ENCODE measurements around the gene PRKACA. TPM values are rescaled to one million over a fixed set of nuclear protein-coding genes. Genes with fewer than 3 reads are reported as not detected.
"Not testable (repeated sequence)": the region's sequence is repeated elsewhere in the genome, so short reads cannot be mapped to it uniquely, and the experiment has no call there.

The PRKACA gene
- polyA plus RNA-seq, 4 donors: 90.6 to 106 (median 99.0) TPM

DNA sequence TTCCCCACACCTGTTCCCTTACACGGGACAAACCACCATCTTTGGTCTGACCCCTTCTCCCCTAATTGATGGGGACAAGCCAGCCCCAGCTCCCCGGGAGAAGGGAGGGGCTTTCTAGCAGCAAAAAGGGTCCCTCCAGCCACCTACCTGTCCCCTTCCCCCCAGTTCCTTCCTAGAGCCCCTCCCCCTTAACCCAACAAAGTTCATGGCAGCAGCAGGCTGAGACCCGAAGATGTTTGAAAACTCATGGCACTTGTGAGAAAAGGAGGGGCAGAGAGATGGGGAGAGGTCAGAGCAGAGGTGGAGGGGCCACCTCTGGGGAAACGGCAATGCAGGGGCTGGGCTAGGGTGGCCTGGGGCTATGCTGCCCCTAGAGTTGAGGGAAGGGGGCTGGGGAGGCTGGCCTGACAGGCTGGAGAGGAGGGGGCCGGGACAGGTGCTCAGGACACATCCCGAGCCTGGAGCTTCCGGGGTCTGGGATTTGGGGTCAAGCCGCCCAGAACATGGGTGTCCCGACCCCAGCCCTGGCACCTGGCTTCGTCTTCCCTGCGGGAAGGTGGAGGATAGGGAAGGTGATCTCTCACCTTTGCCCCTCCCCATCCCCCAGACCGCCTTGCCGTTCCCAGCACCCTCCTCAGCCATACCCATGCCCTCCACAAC is 31.3 kb upstream of the PRKACA start:
- no peak for DNase-seq (ENCODE audit: low read depth in 4 of 4, low spot score in 3 of 4)

DNA sequence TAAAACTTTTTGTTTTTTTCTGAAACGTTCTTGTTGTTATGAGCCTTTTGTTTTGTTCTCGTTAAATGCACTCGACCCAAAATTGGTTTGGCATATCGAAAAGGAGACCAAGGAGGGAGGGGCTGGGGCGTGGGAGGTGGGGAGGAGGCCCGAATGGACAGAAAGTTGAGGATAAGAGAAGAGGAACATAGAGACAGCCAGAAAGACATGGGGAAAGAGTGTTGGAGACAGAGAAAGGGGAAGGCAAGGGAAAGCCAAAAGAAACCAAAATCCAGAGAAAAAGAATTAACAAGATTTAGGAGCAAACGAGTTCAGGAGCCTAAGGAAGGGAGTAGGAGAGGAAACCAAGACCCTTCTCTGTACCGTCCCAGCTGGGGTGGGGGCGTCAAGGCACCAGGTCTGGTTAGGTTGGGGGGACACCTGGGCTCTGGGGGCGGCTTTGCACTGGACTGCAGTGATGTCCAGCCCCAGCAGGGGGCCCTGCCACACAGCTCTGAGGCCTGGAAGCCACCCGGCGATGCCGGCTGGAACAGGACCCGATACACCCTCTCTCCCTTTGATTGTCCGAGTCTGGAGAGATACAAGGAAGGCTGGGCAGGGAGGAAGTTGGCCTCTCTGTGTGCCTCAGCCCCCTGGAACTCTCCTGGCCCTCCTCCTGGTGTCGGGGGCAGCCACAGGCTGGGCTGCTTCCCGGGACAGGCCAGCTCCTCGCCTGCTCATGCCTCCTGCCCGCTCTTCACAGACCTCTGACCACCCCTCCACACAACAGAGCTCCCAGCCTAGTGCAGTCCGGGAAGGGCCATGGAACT is 30.4 kb upstream of the PRKACA start:
- DNase-seq (ENCODE audit: low read depth in 4 of 4, low spot score in 3 of 4): peak in 1 of 4 donors; percentile 64

DNA sequence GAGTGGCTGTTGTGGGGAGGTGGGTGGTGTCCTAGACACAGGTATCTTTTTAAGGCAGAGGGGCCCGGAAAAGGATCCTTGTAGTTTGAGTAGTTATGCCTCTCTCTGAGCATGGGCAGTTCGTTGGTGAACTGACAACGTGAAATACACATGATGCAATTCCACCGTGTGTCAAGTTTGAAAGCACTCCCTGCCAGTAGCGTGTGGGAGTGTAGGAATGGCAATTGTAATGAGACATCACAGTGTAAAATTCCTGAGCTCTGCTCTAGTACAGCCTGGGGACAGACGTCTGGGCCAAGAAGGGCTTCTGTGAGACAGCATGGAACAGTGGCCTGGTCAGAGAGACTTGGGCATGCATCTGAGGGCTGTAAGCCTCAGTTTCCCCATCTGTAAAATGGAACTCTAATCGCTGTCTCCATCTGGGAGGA is 29.2 kb upstream of the PRKACA start:
- no peak for DNase-seq (ENCODE audit: low read depth in 4 of 4, low spot score in 3 of 4)

GRCh38 chr19:14146169-14146568 is 28.6 kb upstream of the PRKACA start:
- DNase-seq (ENCODE audit: low read depth in 4 of 4, low spot score in 3 of 4): not testable (repeated sequence)

- DNase-seq (ENCODE audit: low read depth in 4 of 4, low spot score in 3 of 4): no peak
Measured at GRCh38 chr19:14145381-14145780, 27.8 kb upstream of the PRKACA start.

- no peak for DNase-seq (ENCODE audit: low read depth in 4 of 4, low spot score in 3 of 4)
Measured at GRCh38 chr19:14142262-14143190, 25.0 kb upstream of the PRKACA start.

GRCh38 chr19:14141041-14141440 is 23.5 kb upstream of the PRKACA start:
- no peak for DNase-seq (ENCODE audit: low read depth in 4 of 4, low spot score in 3 of 4)

DNA sequence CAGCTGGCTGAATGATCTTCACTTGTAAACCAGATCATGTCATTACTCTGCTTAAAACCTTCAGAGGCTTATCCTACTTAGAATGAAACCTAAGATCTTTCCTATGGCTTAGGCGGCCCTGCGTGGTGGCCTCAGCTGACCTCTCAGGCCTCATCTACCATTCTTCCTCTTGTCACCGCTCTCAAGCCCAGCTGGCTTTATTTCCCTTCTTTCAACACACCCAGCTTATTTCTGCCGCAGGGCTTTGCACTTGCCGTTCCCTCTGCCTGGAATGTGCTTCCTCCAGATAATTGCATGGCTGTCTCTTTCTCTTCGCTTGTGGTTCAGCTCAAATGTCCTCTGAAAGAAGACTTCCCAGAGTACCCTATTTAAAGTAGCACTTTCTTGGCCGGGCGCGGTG is 22.4 kb upstream of the PRKACA start:
- no peak for DNase-seq (ENCODE audit: low read depth in 4 of 4, low spot score in 3 of 4)

- no peak for DNase-seq (ENCODE audit: low read depth in 4 of 4, low spot score in 3 of 4)
Measured at GRCh38 chr19:14138576-14139265, 21.2 kb upstream of the PRKACA start.

DNA sequence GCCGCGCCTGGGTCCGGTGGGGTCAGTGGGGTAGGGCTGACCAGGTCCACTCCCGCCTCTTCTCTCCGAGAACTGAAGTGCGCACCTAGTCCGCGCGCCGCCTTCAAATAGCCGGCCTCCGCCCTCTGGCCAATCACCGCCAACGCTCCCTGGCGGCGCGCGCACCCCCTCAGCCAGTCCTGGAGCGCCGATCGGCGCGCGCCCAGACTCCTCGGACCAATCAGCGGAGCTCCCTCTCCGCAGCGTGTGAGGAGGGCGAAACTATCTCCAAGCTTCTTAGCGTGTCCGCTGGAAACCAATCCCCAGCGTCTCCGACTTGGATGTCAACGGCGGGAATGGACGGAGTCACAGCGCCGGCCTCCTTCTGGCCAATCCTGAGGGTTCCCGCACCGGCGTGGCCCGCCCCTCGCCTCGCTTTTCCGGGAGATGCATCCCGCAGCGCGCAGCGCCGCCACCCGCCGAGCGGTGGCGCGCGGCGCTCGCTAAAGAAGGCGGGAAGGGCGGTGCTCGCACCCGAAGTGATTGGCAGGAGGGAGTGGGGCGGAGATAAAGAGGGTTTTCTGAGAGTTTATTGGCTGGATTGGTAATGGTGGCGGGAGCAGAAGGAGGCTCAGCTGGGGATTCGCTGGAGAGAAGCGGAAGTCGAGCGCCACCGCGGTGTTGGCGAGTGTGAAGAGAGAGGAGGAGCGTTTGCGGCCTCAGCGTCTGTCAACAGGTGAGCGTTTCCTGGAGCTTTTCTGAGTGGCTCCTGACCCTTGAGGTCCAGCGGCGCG is 19.1 kb upstream of the PRKACA start, which contains the start of gene ASF1B:
ASF1B (minus strand) TSS at position 81 of the 773 bp plus-strand sequence. CDS start 133 bp downstream, outside the sequence.
- DNase-seq (ENCODE audit: low read depth in 4 of 4, low spot score in 3 of 4): peak; percentile 98 to 99 (median 98)

- DNase-seq (ENCODE audit: low read depth in 4 of 4, low spot score in 3 of 4): no peak
Measured at GRCh38 chr19:14135985-14136508, 18.5 kb upstream of the PRKACA start.

DNA sequence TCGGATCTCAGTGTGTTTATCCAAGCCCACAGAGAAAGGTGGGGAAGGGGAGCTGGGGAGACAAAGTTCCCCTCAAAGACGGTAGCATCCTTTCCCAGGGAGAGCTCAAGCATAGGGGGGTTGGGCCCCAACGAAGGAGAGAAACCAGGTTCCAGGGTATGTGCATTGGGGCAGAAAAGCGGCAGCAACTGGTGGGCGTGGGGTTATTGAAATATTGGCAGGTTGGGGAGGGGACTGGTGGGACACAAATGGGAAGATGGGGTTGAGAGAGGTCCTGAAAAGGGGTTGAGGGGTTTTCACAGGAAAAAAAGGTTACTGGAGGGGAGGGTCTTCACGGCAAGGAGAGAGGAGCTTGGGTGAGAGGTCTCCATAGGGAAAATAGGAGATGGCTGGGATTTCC is 17.8 kb upstream of the PRKACA start:
- no peak for DNase-seq (ENCODE audit: low read depth in 4 of 4, low spot score in 3 of 4)

DNA sequence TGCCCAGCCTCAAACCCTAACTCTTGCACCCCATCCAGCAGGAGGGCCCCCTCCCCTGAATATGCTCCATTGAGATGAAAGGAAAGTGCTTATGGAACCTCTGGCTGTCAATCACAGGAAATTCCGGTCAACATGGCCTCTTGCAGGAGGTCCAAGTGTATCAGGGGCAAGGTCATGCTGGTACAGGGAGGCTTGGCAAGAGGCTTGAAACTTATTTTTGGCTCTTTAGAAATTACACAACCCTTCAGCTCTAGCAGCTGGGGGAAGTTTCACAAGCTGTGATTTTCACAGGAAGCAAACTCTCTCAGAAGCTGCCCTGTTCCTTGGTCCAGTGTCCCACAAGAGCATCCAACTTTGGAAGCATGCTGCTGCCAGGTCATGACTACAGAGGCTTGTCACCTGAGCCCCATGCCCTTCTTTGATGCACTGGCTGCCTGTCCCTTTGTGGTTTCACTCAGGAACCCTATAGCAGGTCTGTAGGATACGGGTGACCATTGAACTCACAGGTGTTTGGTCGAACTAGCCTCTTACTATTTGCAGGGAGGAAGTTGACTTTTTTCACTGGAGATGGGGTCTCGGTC is 10.5 kb upstream of the PRKACA start:
- DNase-seq (ENCODE audit: low read depth in 4 of 4, low spot score in 3 of 4): no peak

GRCh38 chr19:14127176-14127575 is 9.6 kb upstream of the PRKACA start:
- DNase-seq (ENCODE audit: low read depth in 4 of 4, low spot score in 3 of 4): no peak

- DNase-seq (ENCODE audit: low read depth in 4 of 4, low spot score in 3 of 4): no peak
Measured at GRCh38 chr19:14122924-14123323, 5.4 kb upstream of the PRKACA start.

- DNase-seq (ENCODE audit: low read depth in 4 of 4, low spot score in 3 of 4): no peak
Measured at GRCh38 chr19:14120497-14120780, 2.9 kb upstream of the PRKACA start.

DNA sequence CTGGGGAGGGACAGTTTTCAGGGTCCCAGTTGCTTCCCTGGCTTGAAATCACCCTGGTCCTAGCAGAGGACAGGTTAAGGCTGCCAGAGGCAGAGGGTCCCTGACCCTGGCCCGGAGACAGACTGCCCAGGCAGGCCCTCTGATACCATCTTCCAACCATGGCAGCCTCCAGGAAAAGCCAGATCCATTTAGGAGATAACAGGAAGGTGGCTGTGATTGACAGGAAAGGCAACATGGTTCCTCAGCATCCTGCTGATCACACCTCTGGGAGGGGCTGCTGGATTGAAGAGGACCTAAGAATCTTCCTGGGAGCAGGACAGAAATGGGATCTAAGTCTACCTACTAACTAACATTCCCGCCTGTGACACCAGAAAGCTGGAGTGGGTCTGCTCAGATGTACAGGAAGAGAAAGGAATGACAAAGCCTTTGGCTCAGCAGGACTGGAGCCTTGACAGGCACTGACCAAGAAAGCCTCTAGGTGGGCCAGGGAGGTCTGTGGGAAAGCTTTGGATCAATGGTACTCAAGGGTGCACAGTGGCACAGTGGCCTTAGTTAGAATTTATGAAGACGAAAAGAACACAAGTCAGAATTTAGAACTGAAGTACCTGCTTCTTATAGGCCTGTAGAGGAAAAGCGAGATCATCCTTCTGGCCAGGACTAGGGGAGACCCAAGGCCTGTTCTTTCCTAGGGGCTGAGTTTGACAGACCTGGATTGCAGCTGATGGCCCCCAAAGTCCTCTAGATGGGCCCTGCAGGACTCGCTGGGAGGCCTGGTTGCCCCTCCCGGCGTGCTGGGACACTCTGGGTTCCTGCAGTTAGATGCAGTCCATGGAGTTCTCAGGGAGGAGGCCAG is 2.3 kb upstream of the PRKACA start:
- no peak for DNase-seq (ENCODE audit: low read depth in 4 of 4, low spot score in 3 of 4)

- no peak for DNase-seq (ENCODE audit: low read depth in 4 of 4, low spot score in 3 of 4)
Measured at GRCh38 chr19:14119146-14119545, 1.6 kb upstream of the PRKACA start.

Measured in left renal pelvis (tissue), 4 donors.